BLaER1 treated with 17β-estradiol and CSF1 and Interleukin-3, amounts not matched to agents 10 nM and 100 nM (cell line): ENCODE data around the gene ADAM11.
"Not testable (repeated sequence)": the region's sequence is repeated elsewhere in the genome, so short reads cannot be mapped to it uniquely, and the experiment has no call there.

Experiments
- H3K27ac ChIP-seq, 11 experiments: shearing (Covaris generic); formaldehyde crosslinking; 2 replicates each; pipeline ENCODE4 v1.8.1; 2022
- H3K27me3 ChIP-seq, 11 experiments: shearing (Covaris generic); formaldehyde crosslinking; 2 replicates each; pipeline ENCODE4 v1.8.1; 2022
- H3K36me3 ChIP-seq, 11 experiments: shearing (Covaris generic); formaldehyde crosslinking; 2 replicates each; pipeline ENCODE4 v1.8.1; 2022
- H3K4me1 ChIP-seq, 10 experiments: shearing (Covaris generic); formaldehyde crosslinking; 2 replicates each; pipeline ENCODE4 v1.8.1; 2022
- H3K4me2 ChIP-seq, 11 experiments: shearing (Covaris generic); formaldehyde crosslinking; 2 replicates each; pipeline ENCODE4 v1.8.1; 2022
- H3K4me3 ChIP-seq, 10 experiments: shearing (Covaris generic); formaldehyde crosslinking; 2 replicates each; pipeline ENCODE4 v1.8.1; 2022
- H3K9ac ChIP-seq, 11 experiments: shearing (Covaris generic); formaldehyde crosslinking; 2 replicates each; pipeline ENCODE4 v1.8.1; 2022
- H3K9me3 ChIP-seq, 11 experiments: shearing (Covaris generic); formaldehyde crosslinking; replicated peaks in 1 of 11; 2 replicates each; pipeline ENCODE4 v1.8.1; 2022
- H4K20me1 ChIP-seq, 11 experiments: shearing (Covaris generic); formaldehyde crosslinking; 2 replicates each; pipeline ENCODE4 v1.8.1; 2022
- Cebpa-rat ChIP-seq, 11 experiments: shearing (Covaris generic); IDR thresholded peaks; 2 replicates each; pipeline ENCODE4 v1.8.1; 2022

ADAM11 gene

GRCh38 chr17:44804302-44805089, 45.7 kb downstream of the ADAM11 start:
- H3K36me3 ChIP-seq, result peaks cover 21 to 80% (median 63%) of the 10 kb centered on the region in 11 experiments

GRCh38 chr17:44807093-44807816, 48.5 kb downstream of the ADAM11 start:
- Histone ChIP-seq H3K36me3 (peaks cover 21 to 56% (median 37%) of the 10 kb centered on the region in 11 experiments), H4K20me1 (peaks cover 0 to 40% (median 22%) of the 10 kb centered on the region in 11 experiments; a peak in 13 of 22 replicates), H3K4me1 (peaks cover 0 to 22% (median 13%) of the 10 kb centered on the region in 10 experiments; a peak in 10 of 20 replicates), H3K4me3 (no peak overlapping the region), H3K27me3 (no peaks in the 10 kb centered on the region), H3K27ac (no peak overlapping the region), H3K9ac (peak overlapping the region in 1 of 11 experiments; percentile 28; a peak in 1 of 22 replicates), H3K4me2 (peak overlapping the region in 6 of 11 experiments; percentile 0 to 58 (median 37); a peak in 10 of 22 replicates), H3K9me3 (no peaks in the 10 kb centered on the region)
- no peak for TF ChIP-seq Cebpa-rat (IDR thresholded peaks at IDR 0.05)

More at GRCh38 chr17:44804302-44805089, 45.7 kb downstream of the ADAM11 start:
- Histone ChIP-seq H3K27me3 (no peaks in the 10 kb centered on the region), H3K4me3 (no peak overlapping the region), H3K4me2 (no peak overlapping the region), H3K9ac (no peak overlapping the region), H3K9me3 (no peaks in the 10 kb centered on the region), H3K27ac (no peak overlapping the region), H4K20me1 (peaks cover 0 to 31% (median 22%) of the 10 kb centered on the region in 11 experiments; a peak in 13 of 22 replicates), H3K4me1 (peaks cover 0 to 22% (median 13%) of the 10 kb centered on the region in 10 experiments; a peak in 10 of 20 replicates)
- no peak for TF ChIP-seq Cebpa-rat (IDR thresholded peaks at IDR 0.05)

- H3K4me2 ChIP-seq, result peak overlapping the region in 6 of 11 experiments; percentile 0 to 58 (median 37); a peak in 11 of 22 replicates
- H3K27me3 ChIP-seq, result no peaks in the 10 kb centered on the region
- peaks cover 0 to 40% (median 22%) of the 10 kb centered on the region in 11 experiments; a peak in 13 of 22 replicates for H4K20me1 ChIP-seq
- peaks cover 0 to 22% (median 13%) of the 10 kb centered on the region in 10 experiments; a peak in 10 of 20 replicates for H3K4me1 ChIP-seq
- no peak overlapping the region for H3K27ac ChIP-seq
- peaks cover 21 to 56% (median 32%) of the 10 kb centered on the region in 11 experiments for H3K36me3 ChIP-seq
- no peak overlapping the region for H3K4me3 ChIP-seq
- TF ChIP-seq Cebpa-rat (IDR thresholded peaks at IDR 0.05), result no peak
- no peaks in the 10 kb centered on the region for H3K9me3 ChIP-seq
- peak overlapping the region in 1 of 11 experiments; percentile 28; a peak in 1 of 22 replicates for H3K9ac ChIP-seq
These were observed 49.0 kb downstream of the ADAM11 start for GRCh38 chr17:44807817-44808155.

- peaks cover 0 to 43% (median 23%) of the 10 kb centered on the region in 11 experiments; a peak in 13 of 22 replicates for H4K20me1 ChIP-seq
- peak overlapping the region in 1 of 11 experiments; percentile 28; a peak in 1 of 22 replicates for H3K9ac ChIP-seq
- H3K4me2 ChIP-seq, result peak overlapping the region in 7 of 11 experiments; percentile 0 to 58 (median 33); a peak in 9 of 22 replicates
- no peak overlapping the region for H3K4me3 ChIP-seq
- H3K9me3 ChIP-seq, result no peaks in the 10 kb centered on the region
- H3K27me3 ChIP-seq, result no peaks in the 10 kb centered on the region
- H3K4me1 ChIP-seq, result peaks cover 0 to 22% (median 13%) of the 10 kb centered on the region in 10 experiments; a peak in 10 of 20 replicates
- H3K36me3 ChIP-seq, result peaks cover 21 to 56% (median 30%) of the 10 kb centered on the region in 11 experiments
- H3K27ac ChIP-seq, result no peak overlapping the region
- TF ChIP-seq Cebpa-rat (IDR thresholded peaks at IDR 0.05), result no peak
These were observed 49.4 kb downstream of the ADAM11 start for GRCh38 chr17:44808156-44808555.

GRCh38 chr17:44808656-44809388, 50.0 kb downstream of the ADAM11 start:
- H3K27ac ChIP-seq, H3K9ac ChIP-seq: not testable (repeated sequence)

GRCh38 chr17:44812263-44812662, 53.5 kb downstream of the ADAM11 start:
- H3K36me3 ChIP-seq, result peaks cover 0 to 22% (median 0%) of the 10 kb centered on the region in 11 experiments; a peak in 5 of 22 replicates
- no peak for TF ChIP-seq Cebpa-rat (IDR thresholded peaks at IDR 0.05)
- H3K27ac ChIP-seq, result no peak overlapping the region; a peak in 1 of 22 replicates
- no peak overlapping the region for H3K4me2 ChIP-seq
- H4K20me1 ChIP-seq, result peaks cover 0 to 61% (median 20%) of the 10 kb centered on the region in 11 experiments; a peak in 13 of 22 replicates
- peaks cover 0 to 19% (median 13%) of the 10 kb centered on the region in 10 experiments; a peak in 10 of 20 replicates for H3K4me1 ChIP-seq
- H3K4me3 ChIP-seq, result no peak overlapping the region
- H3K9ac ChIP-seq, result no peak overlapping the region
- H3K27me3 ChIP-seq, result no peaks in the 10 kb centered on the region
- H3K9me3 ChIP-seq, result no peaks in the 10 kb centered on the region

More at GRCh38 chr17:44808656-44809388, 50.0 kb downstream of the ADAM11 start:
- not testable (repeated sequence) for H3K4me3 ChIP-seq, H3K9me3 ChIP-seq, H3K27me3 ChIP-seq
- Histone ChIP-seq H4K20me1 (peaks cover 0 to 44% (median 23%) of the 10 kb centered on the region in 11 experiments; a peak in 13 of 22 replicates), H3K4me1 (peaks cover 0 to 22% (median 13%) of the 10 kb centered on the region in 10 experiments; a peak in 10 of 20 replicates), H3K36me3 (peaks cover 21 to 55% (median 26%) of the 10 kb centered on the region in 11 experiments), H3K4me2 (peak overlapping the region in 6 of 11 experiments; percentile 0 to 58 (median 37); a peak in 7 of 22 replicates)

- Histone ChIP-seq H3K36me3 (peaks cover 0 to 36% (median 6%) of the 10 kb centered on the region in 11 experiments; a peak in 12 of 22 replicates), H4K20me1 (peaks cover 0 to 28% (median 0%) of the 10 kb centered on the region in 11 experiments; a peak in 4 of 22 replicates)
- H3K27me3 ChIP-seq, H3K9me3 ChIP-seq, H3K4me2 ChIP-seq, H3K27ac ChIP-seq, H3K4me3 ChIP-seq, H3K9ac ChIP-seq, H3K4me1 ChIP-seq: not testable (repeated sequence)
These were observed 59.7 kb downstream of the ADAM11 start for GRCh38 chr17:44818508-44818907.

- H3K4me1 ChIP-seq, result peaks cover 0 to 10% (median 3%) of the 10 kb centered on the region in 10 experiments; a peak in 16 of 20 replicates
- no peak overlapping the region for H3K27ac ChIP-seq
- H3K4me3 ChIP-seq, result no peak overlapping the region
- peaks cover 0 to 17% (median 0%) of the 10 kb centered on the region in 11 experiments; a peak in 4 of 22 replicates for H4K20me1 ChIP-seq
- peaks cover 0 to 44% (median 10%) of the 10 kb centered on the region in 11 experiments; a peak in 13 of 22 replicates for H3K36me3 ChIP-seq
- no peaks in the 10 kb centered on the region for H3K9me3 ChIP-seq
- no peak for TF ChIP-seq Cebpa-rat (IDR thresholded peaks at IDR 0.05)
- no peak overlapping the region for H3K4me2 ChIP-seq
- H3K9ac ChIP-seq, result no peak overlapping the region
- no peaks in the 10 kb centered on the region; a peak in 1 of 22 replicates for H3K27me3 ChIP-seq
These were observed 61.9 kb downstream of the ADAM11 start for GRCh38 chr17:44820631-44821212.

GRCh38 chr17:44825236-44825635, 66.4 kb downstream of the ADAM11 start:
- Histone ChIP-seq H3K27me3 (peaks cover 36 to 44% (median 40%) of the 10 kb centered on the region in 11 experiments), H3K4me2 (peak overlapping the region in 8 of 11 experiments; percentile 77 to 97 (median 88); a peak in 13 of 22 replicates), H3K36me3 (peaks cover 0 to 23% (median 0%) of the 10 kb centered on the region in 11 experiments; a peak in 8 of 22 replicates), H3K27ac (peak overlapping the region in 4 of 11 experiments; percentile 72 to 85 (median 80); a peak in 2 of 22 replicates), H3K4me1 (peaks cover 20 to 33% (median 30%) of the 10 kb centered on the region in 10 experiments), H4K20me1 (peaks cover 0 to 29% (median 0%) of the 10 kb centered on the region in 11 experiments; a peak in 9 of 22 replicates)
- not testable (repeated sequence) for H3K4me3 ChIP-seq, H3K9me3 ChIP-seq, H3K9ac ChIP-seq
